Measurements from ENCODE around the gene MYO18B. TPM values are rescaled to one million over a fixed set of nuclear protein-coding genes. Genes with fewer than 3 reads are reported as not detected.

MYO18B gene
- total and polyA plus RNA-seq, 7 experiments from 2014 or later = 0.22 to 0.97 (median 0.42) TPM; not detected in 2

GRCh38 chr22:25781801-25782200, 39.8 kb downstream of the MYO18B start:
- Mint-ChIP-seq H3K9me3 (no peaks in the 10 kb centered on the region), H3K4me1 (peaks cover 0 to 2% (median 0%) of the 10 kb centered on the region in 7 donors), H3K27ac (no peak overlapping the region), H3K27me3 (peaks cover 0 to 6% (median 0%) of the 10 kb centered on the region in 5 donors), H3K4me3 (no peak overlapping the region), H3K36me3 (peaks cover 0 to 3% (median 0%) of the 10 kb centered on the region in 5 donors)
- Histone ChIP-seq H3K4me3 (ENCODE audit: low read length) (no peak overlapping the region), H3K36me3 (ENCODE audit: control insufficient read depth in 2 of 3, insufficient read depth in 3 of 3, low read length in 3 of 3) (no peaks in the 10 kb centered on the region), H3K27ac (ENCODE audit: low read depth, low read length) (no peak overlapping the region), H3K9me3 (ENCODE audit: control insufficient read depth in 2 of 3, low read length in 3 of 3) (no peaks in the 10 kb centered on the region), H3K4me1 (ENCODE audit: control insufficient read depth in 2 of 2, insufficient read depth in 2 of 2, low read length in 2 of 2) (no peaks in the 10 kb centered on the region), H3K27me3 (ENCODE audit: control insufficient read depth in 2 of 2, insufficient read depth in 2 of 2, low read length in 2 of 2) (no peaks in the 10 kb centered on the region)
- intact Hi-C loops (cut with micrococcal nuclease) = no loop called here
- DNase-seq (no peak), ATAC-seq (no peak)
- CTCF ChIA-PET = interaction anchor here (1.1 kb wide), 1 partner anchor 8 kb away, joined by 3 read pairs; no protein-coding TSS in a partner anchor
- POLR2A ChIA-PET = no interaction called here

GRCh38 chr22:25782831-25783230, 40.8 kb downstream of the MYO18B start:
- H3K4me1 ChIP-seq (ENCODE audit: control insufficient read depth in 2 of 2, insufficient read depth in 2 of 2, low read length in 2 of 2) = no peaks in the 10 kb centered on the region
- Mint-ChIP-seq H3K9me3 (no peaks in the 10 kb centered on the region), H3K27me3 (peaks cover 0 to 6% (median 2%) of the 10 kb centered on the region in 5 donors), H3K36me3 (peaks cover 0 to 3% (median 0%) of the 10 kb centered on the region in 5 donors), H3K27ac (peak overlapping the region in 1 of 9 donors; percentile 44), H3K4me3 (no peak overlapping the region), H3K4me1 (no peaks in the 10 kb centered on the region)
- no peaks in the 10 kb centered on the region for H3K9me3 ChIP-seq (ENCODE audit: control insufficient read depth in 2 of 3, low read length in 3 of 3)
- ChIA-PET CTCF (interaction anchor here (0.5 kb wide), 1 partner anchor 579 kb away, joined by 3 read pairs; no protein-coding TSS in a partner anchor), POLR2A (no interaction called here)
- H3K4me3 ChIP-seq (ENCODE audit: low read length) = no peak overlapping the region
- DNase-seq (no peak), ATAC-seq (no peak)
- no peaks in the 10 kb centered on the region for H3K36me3 ChIP-seq (ENCODE audit: control insufficient read depth in 2 of 3, insufficient read depth in 3 of 3, low read length in 3 of 3)
- H3K27me3 ChIP-seq (ENCODE audit: control insufficient read depth in 2 of 2, insufficient read depth in 2 of 2, low read length in 2 of 2) = no peaks in the 10 kb centered on the region
- intact Hi-C loops (cut with micrococcal nuclease) = no loop called here
- no peak overlapping the region for H3K27ac ChIP-seq (ENCODE audit: low read depth, low read length)

GRCh38 chr22:25783856-25784255, 41.9 kb downstream of the MYO18B start:
- no peak overlapping the region for H3K27ac ChIP-seq (ENCODE audit: low read depth, low read length)
- no peak overlapping the region for H3K4me3 Mint-ChIP-seq
- no peaks in the 10 kb centered on the region for H3K4me1 ChIP-seq (ENCODE audit: control insufficient read depth in 2 of 2, insufficient read depth in 2 of 2, low read length in 2 of 2)
- no peaks in the 10 kb centered on the region for H3K9me3 ChIP-seq (ENCODE audit: control insufficient read depth in 2 of 3, low read length in 3 of 3)
- DNase-seq (no peak), ATAC-seq (no peak)
- peaks cover 0 to 3% (median 0%) of the 10 kb centered on the region in 5 donors for H3K36me3 Mint-ChIP-seq
- POLR2A ChIA-PET = no interaction called here
- intact Hi-C loops (cut with micrococcal nuclease) = no loop called here
- CTCF ChIA-PET = no interaction called here
- H3K27me3 Mint-ChIP-seq = peaks cover 0 to 9% (median 0%) of the 10 kb centered on the region in 5 donors
- no peaks in the 10 kb centered on the region for H3K27me3 ChIP-seq (ENCODE audit: control insufficient read depth in 2 of 2, insufficient read depth in 2 of 2, low read length in 2 of 2)
- H3K36me3 ChIP-seq (ENCODE audit: control insufficient read depth in 2 of 3, insufficient read depth in 3 of 3, low read length in 3 of 3) = no peaks in the 10 kb centered on the region
- H3K27ac Mint-ChIP-seq = no peak overlapping the region
- H3K9me3 Mint-ChIP-seq = no peaks in the 10 kb centered on the region
- H3K4me1 Mint-ChIP-seq = no peaks in the 10 kb centered on the region
- no peak overlapping the region for H3K4me3 ChIP-seq (ENCODE audit: low read length)

DNA sequence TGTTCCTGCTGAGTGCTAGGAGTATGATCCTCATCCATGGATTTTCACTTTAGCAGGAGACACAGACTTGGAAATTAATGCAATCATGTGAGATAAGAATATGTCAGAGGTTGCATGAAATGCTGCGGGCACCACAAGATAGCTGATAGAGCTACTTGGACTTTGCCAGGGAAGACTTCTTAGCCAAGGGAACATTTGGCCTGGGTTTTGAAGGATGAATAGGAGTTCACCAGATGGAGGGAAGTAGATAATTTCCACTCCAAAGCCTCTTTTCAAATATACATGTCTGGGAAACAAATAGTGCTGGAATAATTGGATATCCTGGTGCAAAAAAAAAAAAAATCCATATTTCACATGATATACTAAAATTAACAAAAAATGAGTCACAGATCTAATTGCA, 44.2 kb downstream of the MYO18B start:
- Mint-ChIP-seq H3K36me3 (peaks cover 0 to under 1% (median 0%) of the 10 kb centered on the region in 5 donors), H3K4me3 (no peak overlapping the region), H3K9me3 (peaks cover 0 to 1% (median 0%) of the 10 kb centered on the region in 11 donors)

GRCh38 chr22:25791556-25791955, 49.6 kb downstream of the MYO18B start:
- Histone ChIP-seq H3K36me3 (ENCODE audit: control insufficient read depth in 2 of 3, insufficient read depth in 3 of 3, low read length in 3 of 3) (no peaks in the 10 kb centered on the region), H3K27me3 (ENCODE audit: control insufficient read depth in 2 of 2, insufficient read depth in 2 of 2, low read length in 2 of 2) (no peaks in the 10 kb centered on the region), H3K4me3 (ENCODE audit: low read length) (no peak overlapping the region), H3K9me3 (ENCODE audit: control insufficient read depth in 2 of 3, low read length in 3 of 3) (no peaks in the 10 kb centered on the region), H3K4me1 (ENCODE audit: control insufficient read depth in 2 of 2, insufficient read depth in 2 of 2, low read length in 2 of 2) (no peaks in the 10 kb centered on the region), H3K27ac (ENCODE audit: low read depth, low read length) (no peak overlapping the region)
- no peak overlapping the region for H3K4me3 Mint-ChIP-seq
- CTCF ChIA-PET = no interaction called here
- no peaks in the 10 kb centered on the region for H3K4me1 Mint-ChIP-seq
- POLR2A ChIA-PET = no interaction called here
- peaks cover 0 to 3% (median 0%) of the 10 kb centered on the region in 11 donors for H3K9me3 Mint-ChIP-seq
- peaks cover 0 to 9% (median 3%) of the 10 kb centered on the region in 5 donors for H3K27me3 Mint-ChIP-seq
- intact Hi-C loops (cut with micrococcal nuclease) = no loop called here
- no peak overlapping the region for H3K27ac Mint-ChIP-seq
- H3K36me3 Mint-ChIP-seq = no peaks in the 10 kb centered on the region
- DNase-seq (no peak), ATAC-seq (no peak)

More for the DNA sequence above, 44.2 kb downstream of the MYO18B start:
- peaks cover 0 to 9% (median 3%) of the 10 kb centered on the region in 5 donors for H3K27me3 Mint-ChIP-seq
- H3K27ac Mint-ChIP-seq = no peak overlapping the region
- H3K4me1 ChIP-seq (ENCODE audit: control insufficient read depth in 2 of 2, insufficient read depth in 2 of 2, low read length in 2 of 2) = no peaks in the 10 kb centered on the region
- no peaks in the 10 kb centered on the region for H3K27me3 ChIP-seq (ENCODE audit: control insufficient read depth in 2 of 2, insufficient read depth in 2 of 2, low read length in 2 of 2)
- intact Hi-C loops (cut with micrococcal nuclease) = no loop called here
- no peak for DNase-seq
- ChIA-PET POLR2A (no interaction called here), CTCF (no interaction called here)
- H3K27ac ChIP-seq (ENCODE audit: low read depth, low read length) = no peak overlapping the region
- no peaks in the 10 kb centered on the region for H3K36me3 ChIP-seq (ENCODE audit: control insufficient read depth in 2 of 3, insufficient read depth in 3 of 3, low read length in 3 of 3)
- no peaks in the 10 kb centered on the region for H3K4me1 Mint-ChIP-seq
- no peaks in the 10 kb centered on the region for H3K9me3 ChIP-seq (ENCODE audit: control insufficient read depth in 2 of 3, low read length in 3 of 3)
- no peak for ATAC-seq
- H3K4me3 ChIP-seq (ENCODE audit: low read length) = no peak overlapping the region

GRCh38 chr22:25795478-25795877, 53.5 kb downstream of the MYO18B start:
- intact Hi-C loops (cut with micrococcal nuclease) = no loop called here
- no peak for ATAC-seq
- no peak for DNase-seq
- Histone ChIP-seq H3K4me3 (ENCODE audit: low read length) (no peak overlapping the region), H3K4me1 (ENCODE audit: control insufficient read depth in 2 of 2, insufficient read depth in 2 of 2, low read length in 2 of 2) (no peaks in the 10 kb centered on the region), H3K27me3 (ENCODE audit: control insufficient read depth in 2 of 2, insufficient read depth in 2 of 2, low read length in 2 of 2) (no peaks in the 10 kb centered on the region), H3K9me3 (ENCODE audit: control insufficient read depth in 2 of 3, low read length in 3 of 3) (no peaks in the 10 kb centered on the region), H3K36me3 (ENCODE audit: control insufficient read depth in 2 of 3, insufficient read depth in 3 of 3, low read length in 3 of 3) (no peaks in the 10 kb centered on the region), H3K27ac (ENCODE audit: low read depth, low read length) (no peak overlapping the region)
- CTCF ChIA-PET = no interaction called here
- peaks cover 0 to 3% (median 0%) of the 10 kb centered on the region in 11 donors for H3K9me3 Mint-ChIP-seq
- H3K27me3 Mint-ChIP-seq = peaks cover 0 to 6% (median 0%) of the 10 kb centered on the region in 5 donors
- no peaks in the 10 kb centered on the region for H3K4me1 Mint-ChIP-seq
- no peak overlapping the region for H3K4me3 Mint-ChIP-seq
- no peaks in the 10 kb centered on the region for H3K36me3 Mint-ChIP-seq
- no peak overlapping the region for H3K27ac Mint-ChIP-seq
- POLR2A ChIA-PET = no interaction called here

DNA sequence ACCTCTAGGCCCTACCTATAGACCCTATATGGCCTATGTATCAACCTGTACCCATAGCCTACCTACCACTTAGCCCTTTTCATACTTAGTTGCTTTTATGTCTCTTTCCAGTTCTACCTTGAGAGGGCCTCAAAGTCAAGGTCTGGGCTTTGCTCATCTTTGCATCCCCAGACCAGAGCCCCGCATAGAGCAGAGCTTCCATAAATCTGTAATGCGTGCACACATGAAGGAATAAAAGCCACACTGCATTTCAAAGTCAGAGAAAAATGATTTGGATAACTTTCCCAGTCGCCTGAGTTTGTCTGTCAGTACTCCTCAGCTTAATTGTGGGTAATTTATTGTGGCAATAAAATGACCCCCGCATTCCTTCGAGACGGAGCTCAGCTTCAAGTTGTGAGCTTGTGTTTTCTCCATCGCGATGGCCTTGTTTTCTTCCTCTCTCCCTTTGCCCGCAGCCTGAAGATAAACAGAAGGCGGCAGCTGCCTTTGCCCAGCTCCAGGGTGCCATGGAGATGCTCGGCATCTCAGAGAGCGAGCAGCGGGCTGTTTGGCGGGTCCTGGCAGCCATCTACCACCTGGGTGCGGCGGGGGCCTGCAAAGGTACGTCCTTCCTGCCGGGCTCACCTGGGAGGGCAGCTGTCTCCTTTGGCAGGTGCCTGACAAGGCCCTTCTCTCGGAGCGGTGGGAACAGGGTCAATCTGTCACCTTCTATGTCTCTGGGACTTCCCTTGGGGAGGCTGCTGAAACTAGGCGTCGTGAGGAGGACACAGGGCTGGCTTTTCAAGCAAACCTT, 55.7 kb downstream of the MYO18B start:
- ChIA-PET POLR2A (no interaction called here), CTCF (no interaction called here)
- Histone ChIP-seq H3K4me1 (ENCODE audit: control insufficient read depth in 2 of 2, insufficient read depth in 2 of 2, low read length in 2 of 2) (no peaks in the 10 kb centered on the region), H3K4me3 (ENCODE audit: low read length) (no peak overlapping the region), H3K9me3 (ENCODE audit: control insufficient read depth in 2 of 3, low read length in 3 of 3) (no peaks in the 10 kb centered on the region), H3K27ac (ENCODE audit: low read depth, low read length) (no peak overlapping the region), H3K27me3 (ENCODE audit: control insufficient read depth in 2 of 2, insufficient read depth in 2 of 2, low read length in 2 of 2) (no peaks in the 10 kb centered on the region), H3K36me3 (ENCODE audit: control insufficient read depth in 2 of 3, insufficient read depth in 3 of 3, low read length in 3 of 3) (no peaks in the 10 kb centered on the region)
- intact Hi-C loops (cut with micrococcal nuclease) = no loop called here
- no peak for DNase-seq
- Mint-ChIP-seq H3K4me1 (no peaks in the 10 kb centered on the region), H3K4me3 (no peak overlapping the region), H3K27ac (no peak overlapping the region), H3K36me3 (no peaks in the 10 kb centered on the region), H3K27me3 (peaks cover 0 to 9% (median 0%) of the 10 kb centered on the region in 5 donors), H3K9me3 (peaks cover 0 to 3% (median 0%) of the 10 kb centered on the region in 11 donors)
- ATAC-seq = no peak
